Measurements from ENCODE around the gene PARVB. TPM values are rescaled to one million over a fixed set of nuclear protein-coding genes. Genes with fewer than 3 reads are reported as not detected.
A peak's percentile ranks its signal among the peaks of the same experiment; 100 is the strongest.

PARVB gene
- 10 to 100 TPM in 2 of 5 experiments, 1 to 10 TPM in 3; 3.9 to 51.2 (median 8.1) TPM for total RNA-seq
- polyA plus RNA-seq: under 1 TPM; 0.18 to 0.38 TPM
- 0.81 reads per million for total RNA-seq

- ChIA-PET CTCF (no interaction called here), POLR2A (no interaction called here)
- no peaks in the 10 kb centered on the region for H3K27me3 ChIP-seq (ENCODE audit: control insufficient read depth in 2 of 2, insufficient read depth in 2 of 2, low read length in 2 of 2)
- H3K27ac Mint-ChIP-seq: peak within 1 kb of the TSS in 1 of 9 donors; percentile 97
- H3K4me3 Mint-ChIP-seq: peak within 1 kb of the TSS; percentile 32 to 89 (median 71)
- H3K4me1 ChIP-seq (ENCODE audit: control insufficient read depth in 2 of 2, insufficient read depth in 2 of 2, low read length in 2 of 2): peaks cover 5 to 24% of the 10 kb centered on the region in 2 donors
- H3K9me3 Mint-ChIP-seq: no peaks in the 10 kb centered on the region
- peak within 1 kb of the TSS; percentile 37 for H3K4me3 ChIP-seq (ENCODE audit: low read length)
- ATAC-seq: no peak
- no peaks in the 10 kb centered on the region for H3K36me3 ChIP-seq (ENCODE audit: control insufficient read depth in 2 of 3, insufficient read depth in 3 of 3, low read length in 3 of 3)
- H3K36me3 Mint-ChIP-seq: peaks cover 0 to 8% (median 0%) of the 10 kb centered on the region in 5 donors
- intact Hi-C loops (cut with micrococcal nuclease): loop anchor here in 1 of 2 donors (1.0 kb wide), 1 partner anchor 69 kb away; the partner anchor contains the start of gene SAMM50
- H3K27ac ChIP-seq (ENCODE audit: low read depth, low read length): peak within 1 kb of the TSS; percentile 2
- H3K27me3 Mint-ChIP-seq: peaks cover 0 to 32% (median 27%) of the 10 kb centered on the region in 5 donors
- peak in 2 of 9 donors; percentile 19 to 52 for DNase-seq
- H3K4me1 Mint-ChIP-seq: peaks cover 19 to 51% (median 26%) of the 10 kb centered on the region in 7 donors
- H3K9me3 ChIP-seq (ENCODE audit: control insufficient read depth in 2 of 3, low read length in 3 of 3): no peaks in the 10 kb centered on the region
Observed at GRCh38 chr22:44024288-44024921, at the start of gene PARVB. PARVB (plus strand) TSS chr22:44024302; CDS start chr22:44024340, 38 bp downstream.

- ChIA-PET CTCF (no interaction called here), POLR2A (no interaction called here)
- intact Hi-C loops (cut with micrococcal nuclease): no loop called here
- no peak overlapping the region for H3K27ac ChIP-seq (ENCODE audit: low read depth, low read length)
- peaks cover 0 to 1% (median 0%) of the 10 kb centered on the region in 11 donors for H3K9me3 Mint-ChIP-seq
- no peak overlapping the region for H3K4me3 Mint-ChIP-seq
- DNase-seq: no peak
- no peaks in the 10 kb centered on the region for H3K4me1 ChIP-seq (ENCODE audit: control insufficient read depth in 2 of 2, insufficient read depth in 2 of 2, low read length in 2 of 2)
- no peak for ATAC-seq
- peaks cover 12 to 95% (median 24%) of the 10 kb centered on the region in 3 experiments for H3K36me3 ChIP-seq (ENCODE audit: control insufficient read depth in 2 of 3, insufficient read depth in 3 of 3, low read length in 3 of 3)
- peaks cover 14 to 63% (median 26%) of the 10 kb centered on the region in 5 donors for H3K36me3 Mint-ChIP-seq
- H3K27ac Mint-ChIP-seq: no peak overlapping the region
- H3K9me3 ChIP-seq (ENCODE audit: control insufficient read depth in 2 of 3, low read length in 3 of 3): no peaks in the 10 kb centered on the region
- H3K4me3 ChIP-seq (ENCODE audit: low read length): no peak overlapping the region
- no peaks in the 10 kb centered on the region for H3K27me3 ChIP-seq (ENCODE audit: control insufficient read depth in 2 of 2, insufficient read depth in 2 of 2, low read length in 2 of 2)
- H3K4me1 Mint-ChIP-seq: peaks cover 0 to under 1% (median 0%) of the 10 kb centered on the region in 7 donors
- H3K27me3 Mint-ChIP-seq: no peaks in the 10 kb centered on the region
Observed at GRCh38 chr22:43975041-43975440, 49.1 kb upstream of the PARVB start.

GRCh38 chr22:43976861-43977795 lies 47.0 kb upstream of the PARVB start:
- Histone ChIP-seq H3K4me3 (ENCODE audit: low read length) (no peak overlapping the region), H3K9me3 (ENCODE audit: control insufficient read depth in 2 of 3, low read length in 3 of 3) (no peaks in the 10 kb centered on the region), H3K27me3 (ENCODE audit: control insufficient read depth in 2 of 2, insufficient read depth in 2 of 2, low read length in 2 of 2) (no peaks in the 10 kb centered on the region), H3K4me1 (ENCODE audit: control insufficient read depth in 2 of 2, insufficient read depth in 2 of 2, low read length in 2 of 2) (no peaks in the 10 kb centered on the region), H3K36me3 (ENCODE audit: control insufficient read depth in 2 of 3, insufficient read depth in 3 of 3, low read length in 3 of 3) (peaks cover 9 to 98% (median 19%) of the 10 kb centered on the region in 3 experiments), H3K27ac (ENCODE audit: low read depth, low read length) (no peak overlapping the region)
- CTCF ChIA-PET: no interaction called here
- Mint-ChIP-seq H3K4me3 (no peak overlapping the region), H3K9me3 (peaks cover 0 to 1% (median 0%) of the 10 kb centered on the region in 11 donors), H3K27ac (no peak overlapping the region), H3K4me1 (peaks cover 0 to 4% (median 0%) of the 10 kb centered on the region in 7 donors), H3K27me3 (no peaks in the 10 kb centered on the region), H3K36me3 (peaks cover 17 to 66% (median 29%) of the 10 kb centered on the region in 5 donors)
- intact Hi-C loops (cut with micrococcal nuclease): no loop called here
- no peak for ATAC-seq
- DNase-seq: no peak
- POLR2A ChIA-PET: no interaction called here

- no peak for ATAC-seq
- no peak overlapping the region for H3K4me3 ChIP-seq (ENCODE audit: low read length)
- POLR2A ChIA-PET: no interaction called here
- intact Hi-C loops (cut with micrococcal nuclease): no loop called here
- Mint-ChIP-seq H3K9me3 (peaks cover 0 to 1% (median 0%) of the 10 kb centered on the region in 11 donors), H3K4me1 (peaks cover 0 to 4% (median 0%) of the 10 kb centered on the region in 7 donors), H3K27me3 (no peaks in the 10 kb centered on the region), H3K36me3 (peaks cover 17 to 58% (median 27%) of the 10 kb centered on the region in 5 donors), H3K27ac (peak overlapping the region in 2 of 9 donors; percentile 11 to 78), H3K4me3 (no peak overlapping the region)
- DNase-seq: no peak
- no peaks in the 10 kb centered on the region for H3K27me3 ChIP-seq (ENCODE audit: control insufficient read depth in 2 of 2, insufficient read depth in 2 of 2, low read length in 2 of 2)
- no peak overlapping the region for H3K27ac ChIP-seq (ENCODE audit: low read depth, low read length)
- no peaks in the 10 kb centered on the region for H3K9me3 ChIP-seq (ENCODE audit: control insufficient read depth in 2 of 3, low read length in 3 of 3)
- H3K36me3 ChIP-seq (ENCODE audit: control insufficient read depth in 2 of 3, insufficient read depth in 3 of 3, low read length in 3 of 3): peaks cover 0 to 98% (median 10%) of the 10 kb centered on the region in 3 experiments
- H3K4me1 ChIP-seq (ENCODE audit: control insufficient read depth in 2 of 2, insufficient read depth in 2 of 2, low read length in 2 of 2): no peaks in the 10 kb centered on the region
- CTCF ChIA-PET: no interaction called here
Observed at GRCh38 chr22:43978558-43978957, 45.5 kb upstream of the PARVB start.

GRCh38 chr22:43980579-43980978 lies 43.5 kb upstream of the PARVB start:
- Mint-ChIP-seq H3K36me3 (peaks cover 21 to 60% (median 25%) of the 10 kb centered on the region in 5 donors), H3K27me3 (no peaks in the 10 kb centered on the region), H3K27ac (no peak overlapping the region), H3K4me3 (no peak overlapping the region), H3K4me1 (peaks cover 0 to 4% (median 0%) of the 10 kb centered on the region in 7 donors), H3K9me3 (peaks cover 0 to 1% (median 0%) of the 10 kb centered on the region in 11 donors)
- intact Hi-C loops (cut with micrococcal nuclease): no loop called here
- no peak overlapping the region for H3K4me3 ChIP-seq (ENCODE audit: low read length)
- peaks cover 0 to 92% (median 0%) of the 10 kb centered on the region in 3 experiments for H3K36me3 ChIP-seq (ENCODE audit: control insufficient read depth in 2 of 3, insufficient read depth in 3 of 3, low read length in 3 of 3)
- H3K4me1 ChIP-seq (ENCODE audit: control insufficient read depth in 2 of 2, insufficient read depth in 2 of 2, low read length in 2 of 2): no peaks in the 10 kb centered on the region
- H3K9me3 ChIP-seq (ENCODE audit: control insufficient read depth in 2 of 3, low read length in 3 of 3): no peaks in the 10 kb centered on the region
- ATAC-seq (no peak), DNase-seq (no peak)
- ChIA-PET POLR2A (no interaction called here), CTCF (no interaction called here)
- H3K27ac ChIP-seq (ENCODE audit: low read depth, low read length): no peak overlapping the region
- no peaks in the 10 kb centered on the region for H3K27me3 ChIP-seq (ENCODE audit: control insufficient read depth in 2 of 2, insufficient read depth in 2 of 2, low read length in 2 of 2)

GRCh38 chr22:43980996-43981395 lies 43.1 kb upstream of the PARVB start:
- ChIA-PET CTCF (no interaction called here), POLR2A (no interaction called here)
- ATAC-seq: no peak
- intact Hi-C loops (cut with micrococcal nuclease): no loop called here
- Mint-ChIP-seq H3K36me3 (peaks cover 18 to 57% (median 25%) of the 10 kb centered on the region in 5 donors), H3K27ac (no peak overlapping the region), H3K4me1 (peaks cover 0 to 4% (median 0%) of the 10 kb centered on the region in 7 donors), H3K4me3 (no peak overlapping the region), H3K27me3 (no peaks in the 10 kb centered on the region), H3K9me3 (peaks cover 0 to 1% (median 0%) of the 10 kb centered on the region in 11 donors)
- Histone ChIP-seq H3K27ac (ENCODE audit: low read depth, low read length) (no peak overlapping the region), H3K9me3 (ENCODE audit: control insufficient read depth in 2 of 3, low read length in 3 of 3) (no peaks in the 10 kb centered on the region), H3K4me1 (ENCODE audit: control insufficient read depth in 2 of 2, insufficient read depth in 2 of 2, low read length in 2 of 2) (no peaks in the 10 kb centered on the region), H3K36me3 (ENCODE audit: control insufficient read depth in 2 of 3, insufficient read depth in 3 of 3, low read length in 3 of 3) (peaks cover 0 to 90% (median 0%) of the 10 kb centered on the region in 3 experiments), H3K4me3 (ENCODE audit: low read length) (no peak overlapping the region), H3K27me3 (ENCODE audit: control insufficient read depth in 2 of 2, insufficient read depth in 2 of 2, low read length in 2 of 2) (no peaks in the 10 kb centered on the region)
- no peak for DNase-seq

All from naive thymus-derived CD4-positive, alpha-beta T cell (primary cell).